Cardiac muscle cell (in vitro differentiated cells and primary cell): ENCODE results near the gene CDCP2. TPM values are rescaled to one million over a fixed set of nuclear protein-coding genes. Genes with fewer than 3 reads are reported as not detected.

Experiments used
- DNase-seq, 2 donors: peaks; one replicate each; pipeline versions ENCODE4 v3.0.0 to v3.0.0-alpha.2; 2010 to 2017; ENCODE audit warnings: low read depth in 1 of 2, low spot score in 1 of 2
- H3K27ac ChIP-seq: fragments of 200-600 bp; sonication (generic); 2 replicates; pipeline ENCODE4 v1.5.1; 2016
- H3K27me3 ChIP-seq: fragments of 200-600 bp; sonication (generic); 2 replicates; pipeline ENCODE4 v1.6.0; 2016; ENCODE audit warnings: control low read depth
- H3K36me3 ChIP-seq: fragments of 200-600 bp; sonication (generic); 2 replicates; pipeline ENCODE4 v1.5.1; 2016; ENCODE audit warnings: control low read depth
- H3K4me1 ChIP-seq: fragments of 200-600 bp; sonication (generic); 2 replicates; pipeline ENCODE4 v1.8.1; 2017; ENCODE audit warnings: low read depth, mild to moderate bottlenecking, mixed run types
- H3K4me3 ChIP-seq: fragments of 200-600 bp; sonication (generic); 2 replicates; pipeline ENCODE4 v1.5.1; 2016; ENCODE audit warnings: mild to moderate bottlenecking
- H3K9me3 ChIP-seq: fragments of 200-600 bp; sonication (generic); 2 replicates; pipeline ENCODE4 v1.5.1; 2017; ENCODE audit warnings: low read depth, mild to moderate bottlenecking, control low read depth
- CTCF ChIP-seq: IDR thresholded peaks from 2 replicates; pipeline ENCODE4 v1.5.1; 2012; ENCODE audit warnings: low read depth, mild to moderate bottlenecking, low read length
- polyA plus RNA-seq: library from polyadenylated mRNA; unstranded; fragments of >200 nt; fragmentation: Nextera tagmentation; extraction: Ambion mirVana; gene quantifications from 2 replicates; pipeline ENCODE4 v1.2.1, GENCODE V29; 2016
- total RNA-seq: library from RNA; depleted of rRNA; stranded (reverse); fragments of >200 nt; gene quantifications from 2 replicates; pipeline ENCODE4 v1.2.3, GENCODE V29; 2016

Gene CDCP2
- total and polyA plus RNA-seq, 2 experiments from 2014 or later = 0.06 TPM; not detected in 1

- DNase-seq = no peak
- Histone ChIP-seq H3K36me3 (no peaks in the 10 kb centered on the region), H3K4me3 (no peak overlapping the region), H3K27ac (no peak overlapping the region), H3K9me3 (no peaks in the 10 kb centered on the region), H3K4me1 (no peaks in the 10 kb centered on the region), H3K27me3 (peaks cover 10% of the 10 kb centered on the region)
- no peak for TF ChIP-seq CTCF
Measured at GRCh38 chr1:54122992-54123391, 29.8 kb downstream of the CDCP2 start.

GRCh38 chr1:54122135-54122751, 30.6 kb downstream of the CDCP2 start:
- Histone ChIP-seq H3K9me3 (no peaks in the 10 kb centered on the region), H3K27me3 (peaks cover 10% of the 10 kb centered on the region), H3K27ac (no peak overlapping the region), H3K36me3 (no peaks in the 10 kb centered on the region), H3K4me3 (no peak overlapping the region), H3K4me1 (no peaks in the 10 kb centered on the region)
- DNase-seq = no peak
- no peak for TF ChIP-seq CTCF

- H3K4me1 ChIP-seq = peaks cover 2% of the 10 kb centered on the region
- H3K27ac ChIP-seq = no peak overlapping the region
- peak; percentile 87 to 88 for DNase-seq
- H3K27me3 ChIP-seq = peaks cover 10% of the 10 kb centered on the region
- no peak overlapping the region for H3K4me3 ChIP-seq
- TF ChIP-seq CTCF = peak; percentile 78
- no peaks in the 10 kb centered on the region for H3K36me3 ChIP-seq
- H3K9me3 ChIP-seq = no peaks in the 10 kb centered on the region
Measured at GRCh38 chr1:54121482-54122134, 31.2 kb downstream of the CDCP2 start.

- Histone ChIP-seq H3K9me3 (no peaks in the 10 kb centered on the region), H3K27me3 (peaks cover 10% of the 10 kb centered on the region), H3K4me3 (no peak overlapping the region), H3K4me1 (peaks cover 9% of the 10 kb centered on the region), H3K36me3 (no peaks in the 10 kb centered on the region), H3K27ac (no peak overlapping the region)
- no peak for TF ChIP-seq CTCF
- DNase-seq = no peak
Measured at GRCh38 chr1:54120698-54121481, 31.9 kb downstream of the CDCP2 start.

GRCh38 chr1:54120018-54120697, 32.6 kb downstream of the CDCP2 start:
- no peaks in the 10 kb centered on the region for H3K36me3 ChIP-seq
- no peaks in the 10 kb centered on the region for H3K9me3 ChIP-seq
- TF ChIP-seq CTCF = no peak
- H3K27ac ChIP-seq = no peak overlapping the region
- no peak overlapping the region for H3K4me3 ChIP-seq
- no peak for DNase-seq
- H3K4me1 ChIP-seq = peaks cover 9% of the 10 kb centered on the region
- peaks cover 10% of the 10 kb centered on the region for H3K27me3 ChIP-seq
